ENCODE measurements around the gene NRTN. TPM values are rescaled to one million over a fixed set of nuclear protein-coding genes. Genes with fewer than 3 reads are reported as not detected.

The NRTN gene
- total RNA-seq, 2 experiments from 2014 or later, result 0.49 to 3.2 TPM

DNA sequence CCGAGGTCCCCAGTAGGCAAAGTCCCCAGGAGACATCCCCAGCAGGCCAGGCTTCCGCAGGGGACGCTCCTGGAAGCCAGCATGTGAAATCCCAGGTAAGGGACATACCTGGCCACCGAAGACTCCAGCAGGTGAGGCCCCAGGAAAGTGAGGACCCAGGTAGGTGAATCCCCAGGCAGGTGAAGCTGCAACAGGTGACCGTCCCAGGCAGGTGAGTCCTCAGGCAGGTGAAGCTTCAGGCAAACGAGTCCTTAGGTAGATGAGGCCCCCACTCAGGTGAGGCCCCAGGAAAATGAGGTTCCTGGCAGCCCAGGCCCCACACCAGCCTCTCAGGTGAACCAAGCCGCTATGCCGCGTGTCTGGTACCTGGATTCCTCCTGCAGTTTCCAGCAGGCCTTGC is 26.3 kb downstream of the NRTN start:
- POLR2A ChIA-PET, result no interaction called here
- TF ChIP-seq CTCF (conservative IDR thresholded peaks at IDR 0.05; ENCODE audit: low read length) (no peak), EZH2phosphoT487 (IDR thresholded peaks at IDR 0.05; ENCODE audit: borderline replicate concordance, low read depth, low read length) (no peak)
- intact Hi-C loops (cut with micrococcal nuclease; ENCODE audit: unreplicated experiment), result no loop called here
- H4K20me1 ChIP-seq (ENCODE audit: insufficient read depth, low read length), result no peaks in the 10 kb centered on the region
- H3K27ac ChIP-seq (ENCODE audit: low read depth, low read length, poor library complexity, severe bottlenecking), result no peak overlapping the region
- peaks cover 29% of the 10 kb centered on the region for H3K4me1 ChIP-seq (ENCODE audit: insufficient read depth, low read length, poor library complexity, severe bottlenecking)
- CTCF ChIA-PET (ENCODE audit: unreplicated experiment), result no interaction called here
- no peaks in the 10 kb centered on the region for H3K36me3 ChIP-seq (ENCODE audit: insufficient read depth, low read length)
- no peaks in the 10 kb centered on the region for H3K9me2 ChIP-seq (ENCODE audit: insufficient read depth, low read length)
- H3K9me3 ChIP-seq (ENCODE audit: low read length), result no peaks in the 10 kb centered on the region
- H3K79me2 ChIP-seq (ENCODE audit: insufficient read depth, low read depth, low read length), result no peaks in the 10 kb centered on the region
- no peak overlapping the region for H2AFZ ChIP-seq (ENCODE audit: low read length)
- no peak overlapping the region for H3K4me2 ChIP-seq (ENCODE audit: low read length)
- no TSS peak for BruUV-seq (replicated peaks)
- H3K4me3 ChIP-seq (ENCODE audit: low read depth, low read length, poor library complexity, severe bottlenecking), result no peak overlapping the region
- no peak for DNase-seq (ENCODE audit: low spot score)

- no peak for TF ChIP-seq EZH2phosphoT487 (IDR thresholded peaks at IDR 0.05; ENCODE audit: borderline replicate concordance, low read depth, low read length)
- TF ChIP-seq CTCF (conservative IDR thresholded peaks at IDR 0.05; ENCODE audit: low read length), result no peak
- no peak for DNase-seq (ENCODE audit: low spot score)
- no peaks in the 10 kb centered on the region for H4K20me1 ChIP-seq (ENCODE audit: insufficient read depth, low read length)
- ChIA-PET POLR2A (no interaction called here), CTCF (ENCODE audit: unreplicated experiment) (no interaction called here)
- peaks cover 20% of the 10 kb centered on the region for H3K4me1 ChIP-seq (ENCODE audit: insufficient read depth, low read length, poor library complexity, severe bottlenecking)
- H3K9me3 ChIP-seq (ENCODE audit: low read length), result no peaks in the 10 kb centered on the region
- H3K9me2 ChIP-seq (ENCODE audit: insufficient read depth, low read length), result no peaks in the 10 kb centered on the region
- H2AFZ ChIP-seq (ENCODE audit: low read length), result no peak overlapping the region
- H3K79me2 ChIP-seq (ENCODE audit: insufficient read depth, low read depth, low read length), result no peaks in the 10 kb centered on the region
- no peak overlapping the region for H3K4me3 ChIP-seq (ENCODE audit: low read depth, low read length, poor library complexity, severe bottlenecking)
- intact Hi-C loops (cut with micrococcal nuclease; ENCODE audit: unreplicated experiment), result no loop called here
- H3K4me2 ChIP-seq (ENCODE audit: low read length), result no peak overlapping the region
- no peak overlapping the region for H3K27ac ChIP-seq (ENCODE audit: low read depth, low read length, poor library complexity, severe bottlenecking)
- BruUV-seq (replicated peaks), result no TSS peak
- no peaks in the 10 kb centered on the region for H3K36me3 ChIP-seq (ENCODE audit: insufficient read depth, low read length)
These were observed 27.2 kb downstream of the NRTN start for GRCh38 chr19:5832061-5832460.

DNA sequence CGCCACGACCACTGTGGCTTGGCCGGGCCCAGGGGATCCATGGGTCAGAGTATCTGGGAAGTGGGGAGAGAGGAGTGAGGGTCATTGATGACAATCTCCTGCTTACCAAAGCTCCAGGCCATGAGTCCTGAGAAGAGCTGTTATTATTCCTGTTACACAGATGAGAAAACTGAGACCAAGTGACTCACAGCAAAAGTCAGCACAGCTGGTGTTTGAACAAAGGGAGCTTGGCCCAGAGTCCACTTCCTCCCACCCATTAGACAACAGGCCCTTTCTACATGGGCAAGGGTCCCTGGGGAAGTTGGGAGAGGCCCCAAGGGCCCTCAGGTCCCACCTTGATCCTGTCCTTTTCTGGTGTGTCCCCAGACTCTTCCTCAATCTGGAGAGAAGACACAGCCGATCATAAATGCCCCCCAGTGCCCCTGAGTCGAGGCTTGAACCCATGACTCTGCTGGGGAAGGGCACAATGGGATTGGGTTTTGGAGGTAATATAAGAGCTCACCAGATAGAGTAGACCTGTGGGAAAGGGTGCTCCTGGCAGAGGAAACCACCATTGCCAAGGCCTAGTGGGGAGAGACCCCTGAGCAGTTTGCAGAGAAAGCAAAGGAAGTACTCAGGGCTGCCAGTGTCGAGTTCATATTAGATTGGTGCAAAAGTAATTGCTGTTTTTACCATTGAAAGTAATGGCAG is 27.8 kb downstream of the NRTN start:
- Histone ChIP-seq H3K9me3 (ENCODE audit: low read length) (no peaks in the 10 kb centered on the region), H3K27ac (ENCODE audit: low read depth, low read length, poor library complexity, severe bottlenecking) (no peak overlapping the region), H3K9me2 (ENCODE audit: insufficient read depth, low read length) (no peaks in the 10 kb centered on the region), H3K4me3 (ENCODE audit: low read depth, low read length, poor library complexity, severe bottlenecking) (no peak overlapping the region), H2AFZ (ENCODE audit: low read length) (no peak overlapping the region), H3K4me1 (ENCODE audit: insufficient read depth, low read length, poor library complexity, severe bottlenecking) (peaks cover 15% of the 10 kb centered on the region), H3K79me2 (ENCODE audit: insufficient read depth, low read depth, low read length) (no peaks in the 10 kb centered on the region), H4K20me1 (ENCODE audit: insufficient read depth, low read length) (no peaks in the 10 kb centered on the region), H3K36me3 (ENCODE audit: insufficient read depth, low read length) (no peaks in the 10 kb centered on the region), H3K4me2 (ENCODE audit: low read length) (no peak overlapping the region)
- POLR2A ChIA-PET, result no interaction called here
- CTCF ChIA-PET (ENCODE audit: unreplicated experiment), result no interaction called here
- BruUV-seq (replicated peaks), result no TSS peak
- TF ChIP-seq EZH2phosphoT487 (IDR thresholded peaks at IDR 0.05; ENCODE audit: borderline replicate concordance, low read depth, low read length) (no peak), CTCF (conservative IDR thresholded peaks at IDR 0.05; ENCODE audit: low read length) (no peak)
- no peak for DNase-seq (ENCODE audit: low spot score)
- intact Hi-C loops (cut with micrococcal nuclease; ENCODE audit: unreplicated experiment), result no loop called here
